Measurements from ENCODE around the gene RASGRF2.

DNA sequence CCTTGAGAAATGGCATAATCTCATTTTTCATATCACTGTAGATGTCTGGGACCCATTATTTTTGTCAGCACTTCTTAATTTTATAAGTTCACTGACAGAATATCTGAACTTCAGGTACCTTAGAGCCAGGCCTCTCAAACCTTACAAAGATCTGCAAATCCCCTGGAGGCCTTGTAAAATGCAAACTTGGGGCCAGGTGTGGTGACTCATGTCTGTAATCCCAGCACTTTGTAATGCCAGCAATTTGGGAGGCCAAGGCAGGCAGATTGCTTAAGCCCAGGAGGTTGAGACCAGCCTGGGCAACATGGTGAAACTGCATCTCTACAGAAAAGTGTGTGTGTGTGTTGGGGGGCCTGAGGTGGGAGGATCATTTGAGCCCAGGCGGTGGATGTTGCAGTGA is 30.8 kb downstream of the RASGRF2 start:
- TF ChIP-seq POLR2AphosphoS5 (IDR thresholded peaks at IDR 0.05; ENCODE audit: low read depth, low read length): no peak
- TF ChIP-seq POLR2A (IDR thresholded peaks at IDR 0.05; ENCODE audit: low read depth, low read length): no peak
- TF ChIP-seq TAF1 (IDR thresholded peaks at IDR 0.05; ENCODE audit: borderline replicate concordance, low read depth, low read length): no peak
